GM10847 (cell line): ENCODE measurements around the gene TLCD3B.

Source experiments
- POLR2A ChIP-seq: IDR thresholded peaks from 2 replicates; pipeline ENCODE4 v1.6.1; 2011; ENCODE audit not compliant: insufficient read length; ENCODE audit errors: extremely low read depth

The TLCD3B gene

GRCh38 chr16:30000735-30001631 lies 30.1 kb downstream of the TLCD3B start:
- TF ChIP-seq POLR2A = no peak

DNA sequence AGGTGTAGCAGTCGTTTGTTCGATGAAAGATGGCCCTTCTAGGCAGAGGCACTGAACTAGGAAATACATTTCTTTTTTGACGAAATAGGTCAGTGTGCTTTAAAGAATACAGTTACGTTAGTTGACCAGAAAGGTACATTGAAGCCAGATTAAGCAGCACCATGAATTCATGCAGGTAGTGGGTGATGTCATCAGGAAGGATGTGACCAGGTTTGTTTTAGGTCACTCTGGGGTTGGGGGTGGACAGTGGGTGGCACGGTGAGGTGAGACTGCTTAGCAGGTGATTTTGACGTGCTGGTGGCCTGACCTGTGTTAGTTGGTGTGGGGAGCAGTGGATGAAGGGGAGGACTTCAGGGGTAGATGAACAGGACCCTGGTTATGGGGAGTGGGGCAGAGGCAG lies 31.5 kb downstream of the TLCD3B start:
- no peak for TF ChIP-seq POLR2A

DNA sequence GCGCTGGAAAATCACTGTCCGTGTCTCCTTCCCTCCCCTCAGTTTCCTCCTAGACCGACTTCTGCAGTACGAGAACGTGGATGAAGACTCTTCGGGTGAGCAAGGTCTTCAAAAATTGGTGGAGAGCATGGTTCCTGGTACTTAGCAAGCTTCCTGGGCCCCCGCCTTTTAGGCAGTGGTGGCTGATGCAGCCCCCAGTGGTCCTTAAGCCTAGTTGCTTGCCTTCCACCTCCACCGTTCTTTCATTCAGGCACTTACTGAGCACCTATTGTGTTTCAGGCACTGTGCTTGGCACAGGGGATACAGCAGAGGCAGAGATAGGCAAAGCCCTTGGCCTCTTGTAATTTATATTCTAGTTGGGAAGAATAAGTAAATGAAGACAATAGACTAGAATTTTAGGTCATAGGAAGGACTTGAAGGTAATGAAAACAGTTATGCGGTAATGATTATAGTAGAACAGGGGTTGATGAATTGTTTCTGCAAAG lies 34.3 kb downstream of the TLCD3B start:
- no peak for TF ChIP-seq POLR2A

DNA sequence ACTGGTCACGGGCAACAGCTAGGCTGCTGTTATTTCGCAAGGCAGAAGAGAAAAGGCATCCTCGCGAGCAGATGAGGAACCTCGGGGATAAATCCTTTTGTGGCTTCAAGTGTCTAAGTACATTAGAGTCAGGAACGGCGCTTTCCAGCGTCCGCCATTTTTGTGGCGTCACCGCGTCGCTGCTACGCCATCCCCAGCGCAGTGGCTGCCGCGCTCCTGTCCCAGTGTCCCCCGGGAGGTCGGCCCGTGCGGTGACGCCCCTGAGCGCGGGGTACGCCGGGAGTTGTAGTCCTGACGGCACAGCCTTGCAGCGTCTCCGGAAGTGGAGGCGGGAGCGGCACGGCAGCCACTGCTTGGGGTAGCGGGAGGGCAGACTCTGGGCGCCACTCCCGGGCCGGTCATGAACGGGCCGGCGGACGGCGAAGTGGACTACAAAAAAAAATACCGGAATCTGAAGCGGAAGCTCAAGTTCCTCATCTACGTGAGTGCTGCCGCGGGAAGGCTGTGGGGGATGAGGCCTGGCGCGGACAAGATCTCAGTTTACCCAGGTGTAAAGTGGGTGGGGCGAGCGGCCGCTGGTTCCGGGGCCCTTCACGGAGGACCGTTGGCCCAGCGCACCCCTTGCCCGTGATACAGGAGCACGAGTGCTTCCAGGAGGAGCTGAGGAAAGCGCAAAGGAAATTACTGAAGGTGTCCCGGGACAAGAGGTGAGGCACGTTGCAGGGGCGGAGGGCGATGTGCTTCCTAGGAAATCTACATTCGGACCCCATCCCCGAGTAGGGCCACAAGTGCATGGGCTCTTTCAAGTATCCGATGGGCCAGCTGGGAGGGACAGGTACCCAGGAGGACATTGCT lies 34.9 kb downstream of the TLCD3B start, which contains the start of gene INO80E:
INO80E (plus strand) TSS at position 331 of the 855 bp plus-strand sequence; CDS start at position 401, 70 bp downstream.
- TF ChIP-seq POLR2A = peak; percentile 65

DNA sequence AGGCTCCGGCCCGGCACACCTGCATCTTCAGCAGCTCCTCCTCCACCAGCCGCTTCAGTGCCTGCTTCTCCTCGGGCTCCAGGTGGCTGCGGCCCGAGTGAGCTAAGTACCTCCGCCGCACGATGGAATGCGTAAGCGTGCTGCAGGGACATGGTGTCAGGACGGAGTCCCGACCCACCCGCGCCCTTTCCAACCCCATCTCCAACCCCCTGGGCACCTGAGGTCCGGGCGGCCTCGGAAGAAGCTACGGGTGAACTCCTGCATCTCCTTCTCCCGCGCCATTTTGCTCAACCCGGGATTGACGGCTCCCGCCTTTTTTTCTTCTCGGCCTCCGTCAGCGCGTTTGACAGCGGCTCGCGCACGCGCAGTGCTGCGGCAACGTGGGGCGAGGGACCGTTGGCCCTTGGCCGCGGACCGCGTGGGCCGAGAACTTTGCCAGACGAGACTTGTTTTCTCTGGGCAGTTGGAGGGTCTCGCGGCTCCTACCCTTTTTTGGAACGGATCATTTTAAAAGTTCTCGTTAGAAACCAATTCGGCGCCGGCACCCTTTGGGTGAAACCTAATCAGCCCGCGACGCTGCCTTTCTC lies 35.7 kb downstream of the TLCD3B start, which contains the start of gene HIRIP3:
HIRIP3 (minus strand) TSS at position 294 of the 587 bp plus-strand sequence; CDS start at position 282, 12 bp downstream.
- peak; percentile 37 for TF ChIP-seq POLR2A

GRCh38 chr16:29994600-29995323 lies 36.3 kb downstream of the TLCD3B start:
- TF ChIP-seq POLR2A = no peak

- no peak for TF ChIP-seq POLR2A
Observed at GRCh38 chr16:29993903-29994599, 37.0 kb downstream of the TLCD3B start.

- TF ChIP-seq POLR2A = no peak
Observed at GRCh38 chr16:29993191-29993902, 37.7 kb downstream of the TLCD3B start.

DNA sequence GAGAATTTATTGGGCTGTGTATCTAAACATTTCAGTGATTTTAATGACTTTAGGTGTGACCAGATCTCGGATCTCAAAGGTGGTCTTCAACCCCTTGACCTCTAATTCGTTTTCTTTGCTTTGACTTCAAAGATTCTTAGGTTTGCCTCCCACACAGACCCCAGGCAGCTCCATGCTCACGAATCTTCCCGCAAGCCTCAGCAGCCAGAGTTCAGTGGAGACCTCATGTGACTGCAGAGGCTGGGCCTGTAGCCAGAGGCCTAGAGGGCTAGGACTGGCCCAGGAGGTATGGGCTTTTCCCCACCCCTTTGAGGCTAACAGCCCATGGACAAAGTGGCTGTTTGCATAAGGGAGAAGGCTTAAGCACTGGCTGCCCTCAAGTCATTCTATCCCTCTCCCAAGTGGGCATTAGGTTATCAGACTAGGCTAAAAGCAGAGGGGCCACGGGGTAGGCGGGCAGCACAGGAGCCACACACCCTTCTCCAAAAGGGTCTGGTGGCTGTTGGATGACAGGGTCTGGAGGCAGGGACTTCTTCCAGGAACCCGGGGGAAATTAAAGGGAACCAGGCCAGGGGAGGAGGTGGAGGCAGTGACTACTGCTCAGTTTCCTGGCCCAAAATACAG lies 38.6 kb downstream of the TLCD3B start:
- no peak for TF ChIP-seq POLR2A

GRCh38 chr16:29991571-29991904 lies 39.5 kb downstream of the TLCD3B start:
- no peak for TF ChIP-seq POLR2A

GRCh38 chr16:29990883-29991570 lies 40.0 kb downstream of the TLCD3B start:
- TF ChIP-seq POLR2A = no peak

DNA sequence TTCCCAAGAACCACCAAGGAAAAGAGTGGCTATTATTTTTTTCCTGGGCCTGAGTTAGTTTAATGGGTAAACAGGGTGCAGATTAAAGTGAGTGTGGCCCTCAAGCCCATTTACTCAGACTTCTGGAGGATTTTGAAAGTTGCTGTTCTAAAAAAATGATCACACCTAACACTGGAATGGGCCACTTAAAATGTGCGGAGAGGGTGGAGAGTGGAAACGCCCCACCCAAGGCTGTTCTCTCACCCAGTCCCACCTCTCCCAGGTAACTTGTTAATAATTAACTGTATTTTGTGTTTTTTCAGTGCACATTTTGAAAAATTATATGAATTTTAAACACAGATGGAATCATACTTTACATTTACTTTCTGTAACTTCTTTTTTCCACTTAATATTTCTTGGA lies 41.0 kb downstream of the TLCD3B start:
- no peak for TF ChIP-seq POLR2A
